ENCODE results near the gene AUTS2.

The AUTS2 gene

GRCh38 chr7:70655694-70656093 is 1057.4 kb downstream of the AUTS2 start:
- no peaks in the 10 kb centered on the region for H3K36me3 ChIP-seq (ENCODE audit: control insufficient read depth, insufficient read depth, low read length)
- no peak for DNase-seq
- no peaks in the 10 kb centered on the region for H3K9me3 ChIP-seq (ENCODE audit: control insufficient read depth, low read length)
- peaks cover 7% of the 10 kb centered on the region for H3K4me1 ChIP-seq (ENCODE audit: control insufficient read depth, insufficient read depth, low read length, poor library complexity, severe bottlenecking)
- no peaks in the 10 kb centered on the region for H3K27me3 ChIP-seq (replicated peaks; ENCODE audit: control insufficient read depth, insufficient read depth, low read length, poor library complexity, severe bottlenecking)
- no peak overlapping the region for H3K27ac ChIP-seq (ENCODE audit: insufficient read depth, low read length, poor library complexity, severe bottlenecking)
- no peak overlapping the region for H3K4me3 ChIP-seq (ENCODE audit: insufficient read depth, low read depth, low read length, poor library complexity, severe bottlenecking)

DNA sequence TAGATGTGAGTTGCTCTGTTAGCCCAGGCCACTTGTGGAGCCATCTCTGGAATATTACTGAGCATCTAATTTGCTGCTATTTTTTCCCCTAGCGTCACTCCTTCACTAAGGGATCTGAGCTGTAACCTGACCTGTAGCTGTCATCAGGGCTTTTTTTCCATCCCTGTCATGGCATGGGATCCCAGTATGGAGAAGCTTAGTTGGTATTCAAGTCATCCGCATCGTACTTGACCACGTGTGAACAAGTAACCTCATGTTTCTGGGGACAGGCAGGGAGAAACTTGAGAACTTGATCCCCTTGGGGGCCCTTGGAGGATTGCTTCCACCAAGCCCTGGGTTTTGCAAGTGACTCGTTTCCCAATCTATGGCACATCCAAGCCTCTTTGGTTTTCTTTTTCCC is 1059.3 kb downstream of the AUTS2 start:
- Histone ChIP-seq H3K4me3 (ENCODE audit: insufficient read depth, low read depth, low read length, poor library complexity, severe bottlenecking) (no peak overlapping the region), H3K9me3 (ENCODE audit: control insufficient read depth, low read length) (no peaks in the 10 kb centered on the region), H3K27me3 (replicated peaks; ENCODE audit: control insufficient read depth, insufficient read depth, low read length, poor library complexity, severe bottlenecking) (no peaks in the 10 kb centered on the region), H3K36me3 (ENCODE audit: control insufficient read depth, insufficient read depth, low read length) (no peaks in the 10 kb centered on the region), H3K4me1 (ENCODE audit: control insufficient read depth, insufficient read depth, low read length, poor library complexity, severe bottlenecking) (peaks cover 8% of the 10 kb centered on the region), H3K27ac (ENCODE audit: insufficient read depth, low read length, poor library complexity, severe bottlenecking) (no peak overlapping the region)
- no peak for DNase-seq

- no peak overlapping the region for H3K4me3 ChIP-seq (ENCODE audit: insufficient read depth, low read depth, low read length, poor library complexity, severe bottlenecking)
- no peaks in the 10 kb centered on the region for H3K36me3 ChIP-seq (ENCODE audit: control insufficient read depth, insufficient read depth, low read length)
- peaks cover 8% of the 10 kb centered on the region for H3K4me1 ChIP-seq (ENCODE audit: control insufficient read depth, insufficient read depth, low read length, poor library complexity, severe bottlenecking)
- no peaks in the 10 kb centered on the region for H3K9me3 ChIP-seq (ENCODE audit: control insufficient read depth, low read length)
- no peak overlapping the region for H3K27ac ChIP-seq (ENCODE audit: insufficient read depth, low read length, poor library complexity, severe bottlenecking)
- H3K27me3 ChIP-seq (replicated peaks; ENCODE audit: control insufficient read depth, insufficient read depth, low read length, poor library complexity, severe bottlenecking), result no peaks in the 10 kb centered on the region
- no peak for DNase-seq
These were observed 1059.8 kb downstream of the AUTS2 start for GRCh38 chr7:70657989-70658632.

GRCh38 chr7:70659263-70659662 is 1061.0 kb downstream of the AUTS2 start:
- peaks cover 8% of the 10 kb centered on the region for H3K4me1 ChIP-seq (ENCODE audit: control insufficient read depth, insufficient read depth, low read length, poor library complexity, severe bottlenecking)
- H3K27me3 ChIP-seq (replicated peaks; ENCODE audit: control insufficient read depth, insufficient read depth, low read length, poor library complexity, severe bottlenecking), result no peaks in the 10 kb centered on the region
- no peaks in the 10 kb centered on the region for H3K36me3 ChIP-seq (ENCODE audit: control insufficient read depth, insufficient read depth, low read length)
- H3K4me3 ChIP-seq (ENCODE audit: insufficient read depth, low read depth, low read length, poor library complexity, severe bottlenecking), result no peak overlapping the region
- DNase-seq, result no peak
- H3K27ac ChIP-seq (ENCODE audit: insufficient read depth, low read length, poor library complexity, severe bottlenecking), result no peak overlapping the region
- H3K9me3 ChIP-seq (ENCODE audit: control insufficient read depth, low read length), result no peaks in the 10 kb centered on the region

DNA sequence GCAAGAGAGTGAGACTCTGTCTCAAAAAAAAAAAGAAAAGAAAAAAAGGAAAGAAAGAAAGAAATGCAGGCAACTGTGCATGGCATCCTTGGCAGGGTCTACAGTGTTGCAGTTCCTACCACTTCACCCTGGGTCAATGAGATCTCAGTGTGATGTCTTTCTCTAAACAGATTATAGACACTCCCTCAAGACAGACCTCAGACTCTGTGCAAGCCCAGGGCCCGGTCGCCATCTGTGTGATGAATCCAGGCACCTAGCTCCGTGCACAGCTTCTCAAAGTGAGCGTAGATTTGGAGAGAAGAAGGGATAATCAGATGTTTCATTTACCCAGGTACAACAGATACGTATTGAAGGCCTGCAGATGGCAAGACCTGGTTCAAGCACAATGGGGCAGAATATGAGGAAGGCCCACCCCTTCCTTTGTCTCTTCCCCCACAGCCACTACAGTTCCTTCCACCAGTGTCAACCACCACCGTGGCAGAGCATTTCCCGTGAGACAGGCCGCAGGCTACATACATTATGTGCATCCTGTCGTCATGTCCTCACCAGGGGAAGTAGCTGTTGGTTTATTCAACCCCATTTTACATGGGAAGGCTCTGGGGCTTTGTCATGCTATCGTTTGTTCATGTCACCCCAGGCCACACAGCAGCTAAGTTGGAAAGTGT is 1062.0 kb downstream of the AUTS2 start:
- Histone ChIP-seq H3K27ac (ENCODE audit: insufficient read depth, low read length, poor library complexity, severe bottlenecking) (no peak overlapping the region), H3K27me3 (replicated peaks; ENCODE audit: control insufficient read depth, insufficient read depth, low read length, poor library complexity, severe bottlenecking) (no peaks in the 10 kb centered on the region), H3K9me3 (ENCODE audit: control insufficient read depth, low read length) (no peaks in the 10 kb centered on the region), H3K4me1 (ENCODE audit: control insufficient read depth, insufficient read depth, low read length, poor library complexity, severe bottlenecking) (peaks cover 8% of the 10 kb centered on the region), H3K36me3 (ENCODE audit: control insufficient read depth, insufficient read depth, low read length) (no peaks in the 10 kb centered on the region), H3K4me3 (ENCODE audit: insufficient read depth, low read depth, low read length, poor library complexity, severe bottlenecking) (no peak overlapping the region)
- DNase-seq, result peak; percentile 25 to 50 (median 39)

DNA sequence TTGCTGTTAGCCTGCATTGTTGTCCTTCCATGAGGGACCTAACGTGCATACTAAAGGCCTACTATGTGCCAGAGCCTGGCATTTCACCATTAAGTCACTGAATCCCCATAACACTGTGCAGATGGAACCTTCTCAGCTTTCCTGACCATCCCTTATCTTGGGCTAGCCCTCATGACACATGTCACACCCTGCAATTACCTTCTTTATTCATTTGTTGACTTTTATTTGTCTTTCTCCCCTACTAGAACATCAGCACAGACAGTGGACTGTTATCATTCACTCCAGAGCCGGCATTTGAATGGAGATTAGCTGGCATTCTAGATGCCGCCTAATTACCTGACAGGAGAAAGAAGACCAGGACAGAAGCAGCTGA is 1062.5 kb downstream of the AUTS2 start:
- Histone ChIP-seq H3K27ac (ENCODE audit: insufficient read depth, low read length, poor library complexity, severe bottlenecking) (no peak overlapping the region), H3K4me3 (ENCODE audit: insufficient read depth, low read depth, low read length, poor library complexity, severe bottlenecking) (no peak overlapping the region), H3K27me3 (replicated peaks; ENCODE audit: control insufficient read depth, insufficient read depth, low read length, poor library complexity, severe bottlenecking) (no peaks in the 10 kb centered on the region), H3K36me3 (ENCODE audit: control insufficient read depth, insufficient read depth, low read length) (no peaks in the 10 kb centered on the region), H3K9me3 (ENCODE audit: control insufficient read depth, low read length) (no peaks in the 10 kb centered on the region), H3K4me1 (ENCODE audit: control insufficient read depth, insufficient read depth, low read length, poor library complexity, severe bottlenecking) (peaks cover 8% of the 10 kb centered on the region)
- no peak for DNase-seq

DNA sequence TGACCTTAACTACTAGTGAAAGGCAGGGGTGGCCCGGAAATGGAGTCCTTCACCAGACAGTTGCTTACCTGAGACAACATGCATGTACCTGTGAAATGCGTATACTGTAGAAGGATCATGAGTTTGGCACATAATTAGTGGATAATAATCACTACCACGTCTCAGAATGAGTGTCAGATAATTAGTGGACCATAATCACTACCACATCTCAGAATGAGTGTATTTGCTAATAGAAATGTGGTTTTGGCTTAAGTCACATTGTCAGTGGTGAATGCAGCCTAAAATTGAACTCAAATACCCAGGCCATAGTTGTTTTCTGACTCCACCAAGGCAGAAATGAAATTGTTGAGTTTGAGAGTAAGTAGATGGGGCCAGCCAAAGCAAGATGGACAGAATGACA is 1065.4 kb downstream of the AUTS2 start:
- no peak for DNase-seq
- H3K4me1 ChIP-seq (ENCODE audit: control insufficient read depth, insufficient read depth, low read length, poor library complexity, severe bottlenecking), result peaks cover 8% of the 10 kb centered on the region
- H3K4me3 ChIP-seq (ENCODE audit: insufficient read depth, low read depth, low read length, poor library complexity, severe bottlenecking), result no peak overlapping the region
- H3K9me3 ChIP-seq (ENCODE audit: control insufficient read depth, low read length), result no peaks in the 10 kb centered on the region
- H3K27ac ChIP-seq (ENCODE audit: insufficient read depth, low read length, poor library complexity, severe bottlenecking), result no peak overlapping the region
- H3K36me3 ChIP-seq (ENCODE audit: control insufficient read depth, insufficient read depth, low read length), result no peaks in the 10 kb centered on the region
- no peaks in the 10 kb centered on the region for H3K27me3 ChIP-seq (replicated peaks; ENCODE audit: control insufficient read depth, insufficient read depth, low read length, poor library complexity, severe bottlenecking)

DNA sequence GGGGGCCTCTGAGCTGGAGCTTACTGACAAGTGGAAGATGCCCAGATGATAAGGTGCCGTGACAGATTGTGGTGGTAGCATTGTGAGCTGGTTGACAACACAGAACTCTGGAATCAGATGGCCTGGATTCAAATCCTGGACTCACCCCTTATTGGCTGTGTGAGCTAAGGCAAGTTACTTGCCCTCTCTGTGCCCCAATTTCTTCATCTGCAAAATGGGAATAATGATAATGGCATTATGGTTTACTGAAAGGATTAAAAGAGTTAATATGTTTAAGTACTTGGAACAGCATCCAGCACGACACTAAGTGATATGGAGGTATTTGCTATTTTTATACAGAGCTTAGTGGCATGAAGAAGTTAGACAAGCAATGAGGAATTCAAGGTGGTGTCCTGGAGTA is 1067.7 kb downstream of the AUTS2 start:
- Histone ChIP-seq H3K4me1 (ENCODE audit: control insufficient read depth, insufficient read depth, low read length, poor library complexity, severe bottlenecking) (peaks cover 3% of the 10 kb centered on the region), H3K9me3 (ENCODE audit: control insufficient read depth, low read length) (no peaks in the 10 kb centered on the region), H3K27me3 (replicated peaks; ENCODE audit: control insufficient read depth, insufficient read depth, low read length, poor library complexity, severe bottlenecking) (no peaks in the 10 kb centered on the region), H3K4me3 (ENCODE audit: insufficient read depth, low read depth, low read length, poor library complexity, severe bottlenecking) (no peak overlapping the region), H3K36me3 (ENCODE audit: control insufficient read depth, insufficient read depth, low read length) (no peaks in the 10 kb centered on the region), H3K27ac (ENCODE audit: insufficient read depth, low read length, poor library complexity, severe bottlenecking) (no peak overlapping the region)
- no peak for DNase-seq

DNA sequence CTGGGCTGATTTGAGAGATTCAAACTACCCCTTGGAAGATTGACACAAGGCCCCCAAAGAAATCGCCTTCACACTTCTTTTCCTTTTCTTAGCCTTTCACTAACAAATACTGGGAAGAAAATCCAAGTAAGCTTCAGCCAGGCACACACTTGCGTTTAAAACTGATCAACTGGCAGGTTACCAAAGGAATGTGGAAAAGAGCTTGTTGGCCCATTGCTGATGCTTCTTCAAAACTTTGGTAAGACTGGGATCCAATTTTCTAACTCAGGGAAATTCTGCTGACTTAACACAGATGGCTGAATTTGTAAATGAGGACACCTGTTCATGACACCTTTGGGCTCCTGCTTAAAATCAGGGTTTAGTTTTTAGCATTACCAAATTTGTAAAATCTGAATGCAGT is 1069.1 kb downstream of the AUTS2 start:
- Histone ChIP-seq H3K27ac (ENCODE audit: insufficient read depth, low read length, poor library complexity, severe bottlenecking) (no peak overlapping the region), H3K9me3 (ENCODE audit: control insufficient read depth, low read length) (no peaks in the 10 kb centered on the region), H3K4me1 (ENCODE audit: control insufficient read depth, insufficient read depth, low read length, poor library complexity, severe bottlenecking) (peaks cover 3% of the 10 kb centered on the region), H3K27me3 (replicated peaks; ENCODE audit: control insufficient read depth, insufficient read depth, low read length, poor library complexity, severe bottlenecking) (no peaks in the 10 kb centered on the region), H3K36me3 (ENCODE audit: control insufficient read depth, insufficient read depth, low read length) (no peaks in the 10 kb centered on the region), H3K4me3 (ENCODE audit: insufficient read depth, low read depth, low read length, poor library complexity, severe bottlenecking) (no peak overlapping the region)
- no peak for DNase-seq

DNA sequence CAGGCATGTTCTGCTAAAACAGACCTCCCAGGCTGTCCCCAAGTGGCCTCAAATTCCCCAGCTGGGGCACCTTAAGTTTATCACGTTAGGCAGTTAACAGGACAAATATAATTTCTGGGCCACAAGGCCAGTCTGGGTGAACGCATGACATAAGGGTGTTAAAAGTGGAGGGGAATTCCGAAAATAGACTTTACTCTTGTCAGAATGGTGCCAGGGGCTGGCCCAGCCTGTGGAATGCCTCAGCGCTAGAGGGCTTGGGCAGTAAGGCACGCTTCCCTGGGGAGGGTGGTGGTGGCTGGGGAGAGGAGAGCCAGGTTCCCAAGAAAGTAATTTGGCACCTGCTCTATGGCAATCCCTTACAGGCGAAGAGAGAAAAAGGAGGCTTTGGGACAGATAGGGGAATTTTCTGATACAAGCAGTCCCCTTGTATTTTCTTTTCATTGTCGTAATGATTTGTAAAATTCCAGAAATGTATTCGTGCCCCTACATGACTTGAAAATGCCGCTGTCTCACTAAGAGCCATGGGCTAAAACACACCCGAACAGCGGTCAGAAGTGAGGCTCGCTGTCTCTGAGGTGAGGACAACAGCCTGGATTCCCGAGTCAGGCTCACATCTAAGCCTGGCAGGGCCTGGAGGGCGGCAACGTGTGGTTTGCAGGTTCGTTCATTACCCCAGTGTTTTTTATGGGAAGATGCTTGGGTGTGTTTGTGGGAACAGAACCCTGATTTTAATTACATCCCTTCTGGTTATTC is 1070.5 kb downstream of the AUTS2 start:
- Histone ChIP-seq H3K27me3 (replicated peaks; ENCODE audit: control insufficient read depth, insufficient read depth, low read length, poor library complexity, severe bottlenecking) (no peaks in the 10 kb centered on the region), H3K9me3 (ENCODE audit: control insufficient read depth, low read length) (no peaks in the 10 kb centered on the region), H3K4me3 (ENCODE audit: insufficient read depth, low read depth, low read length, poor library complexity, severe bottlenecking) (no peak overlapping the region), H3K27ac (ENCODE audit: insufficient read depth, low read length, poor library complexity, severe bottlenecking) (no peak overlapping the region), H3K4me1 (ENCODE audit: control insufficient read depth, insufficient read depth, low read length, poor library complexity, severe bottlenecking) (peaks cover 3% of the 10 kb centered on the region), H3K36me3 (ENCODE audit: control insufficient read depth, insufficient read depth, low read length) (no peaks in the 10 kb centered on the region)
- DNase-seq, result no peak
